Measurements from ENCODE around the gene CD247.

The CD247 gene

GRCh38 chr1:167440776-167441175 lies 77.6 kb downstream of the CD247 start:
- no peak overlapping the region for H3K4me3 ChIP-seq (ENCODE audit: insufficient read length, low read depth)
- TF ChIP-seq YY1 (IDR thresholded peaks at IDR 0.05; ENCODE audit: insufficient read depth, insufficient read length), result no peak
- no peak for TF ChIP-seq SUZ12 (IDR thresholded peaks at IDR 0.05; ENCODE audit: extremely low read depth, insufficient read depth, insufficient read length)
- TF ChIP-seq ZNF274 (IDR thresholded peaks at IDR 0.05; ENCODE audit: low read depth, low read length), result no peak
- H3K36me3 ChIP-seq (ENCODE audit: insufficient read depth, insufficient read length, low read length), result no peaks in the 10 kb centered on the region
- H3K27me3 ChIP-seq (ENCODE audit: insufficient read depth, insufficient read length), result peaks cover 3% of the 10 kb centered on the region
- DNase-seq (ENCODE audit: low read depth, low spot score), result no peak
- H3K4me1 ChIP-seq (ENCODE audit: insufficient read depth, insufficient read length), result peaks cover 7% of the 10 kb centered on the region
- no peak overlapping the region for H3K9ac ChIP-seq (ENCODE audit: insufficient read length, low read depth)
- H3K9me3 ChIP-seq (ENCODE audit: insufficient read depth, low read length), result peaks cover 7% of the 10 kb centered on the region

GRCh38 chr1:167440345-167440744 lies 78.0 kb downstream of the CD247 start:
- Histone ChIP-seq H3K4me1 (ENCODE audit: insufficient read depth, insufficient read length) (peaks cover 7% of the 10 kb centered on the region), H3K27me3 (ENCODE audit: insufficient read depth, insufficient read length) (peaks cover 3% of the 10 kb centered on the region), H3K4me3 (ENCODE audit: insufficient read length, low read depth) (no peak overlapping the region), H3K9ac (ENCODE audit: insufficient read length, low read depth) (no peak overlapping the region), H3K9me3 (ENCODE audit: insufficient read depth, low read length) (peaks cover 11% of the 10 kb centered on the region), H3K36me3 (ENCODE audit: insufficient read depth, insufficient read length, low read length) (no peaks in the 10 kb centered on the region)
- TF ChIP-seq ZNF274 (IDR thresholded peaks at IDR 0.05; ENCODE audit: low read depth, low read length) (no peak), YY1 (IDR thresholded peaks at IDR 0.05; ENCODE audit: insufficient read depth, insufficient read length) (no peak), SUZ12 (IDR thresholded peaks at IDR 0.05; ENCODE audit: extremely low read depth, insufficient read depth, insufficient read length) (no peak)
- no peak for DNase-seq (ENCODE audit: low read depth, low spot score)

- peaks cover 7% of the 10 kb centered on the region for H3K4me1 ChIP-seq (ENCODE audit: insufficient read depth, insufficient read length)
- peaks cover 3% of the 10 kb centered on the region for H3K27me3 ChIP-seq (ENCODE audit: insufficient read depth, insufficient read length)
- H3K9me3 ChIP-seq (ENCODE audit: insufficient read depth, low read length), result peaks cover 11% of the 10 kb centered on the region
- TF ChIP-seq SUZ12 (IDR thresholded peaks at IDR 0.05; ENCODE audit: extremely low read depth, insufficient read depth, insufficient read length) (no peak), ZNF274 (IDR thresholded peaks at IDR 0.05; ENCODE audit: low read depth, low read length) (no peak)
- no peak overlapping the region for H3K9ac ChIP-seq (ENCODE audit: insufficient read length, low read depth)
- DNase-seq (ENCODE audit: low read depth, low spot score), result no peak
- no peaks in the 10 kb centered on the region for H3K36me3 ChIP-seq (ENCODE audit: insufficient read depth, insufficient read length, low read length)
- no peak overlapping the region for H3K4me3 ChIP-seq (ENCODE audit: insufficient read length, low read depth)
Measured at GRCh38 chr1:167439301-167439988, 78.9 kb downstream of the CD247 start.

- Histone ChIP-seq H3K4me3 (ENCODE audit: insufficient read length, low read depth) (no peak overlapping the region), H3K4me1 (ENCODE audit: insufficient read depth, insufficient read length) (peaks cover 7% of the 10 kb centered on the region), H3K36me3 (ENCODE audit: insufficient read depth, insufficient read length, low read length) (no peaks in the 10 kb centered on the region), H3K9ac (ENCODE audit: insufficient read length, low read depth) (no peak overlapping the region), H3K9me3 (ENCODE audit: insufficient read depth, low read length) (peaks cover 11% of the 10 kb centered on the region), H3K27me3 (ENCODE audit: insufficient read depth, insufficient read length) (peaks cover 3% of the 10 kb centered on the region)
- DNase-seq (ENCODE audit: low read depth, low spot score), result no peak
- no peak for TF ChIP-seq YY1 (IDR thresholded peaks at IDR 0.05; ENCODE audit: insufficient read depth, insufficient read length)
Measured at GRCh38 chr1:167438171-167439138, 79.9 kb downstream of the CD247 start.

GRCh38 chr1:167435484-167435883 lies 82.8 kb downstream of the CD247 start:
- DNase-seq (ENCODE audit: low read depth, low spot score), result no peak
- H3K9ac ChIP-seq (ENCODE audit: insufficient read length, low read depth), result no peak overlapping the region
- no peaks in the 10 kb centered on the region for H3K36me3 ChIP-seq (ENCODE audit: insufficient read depth, insufficient read length, low read length)
- TF ChIP-seq SUZ12 (IDR thresholded peaks at IDR 0.05; ENCODE audit: extremely low read depth, insufficient read depth, insufficient read length) (no peak), ZNF274 (IDR thresholded peaks at IDR 0.05; ENCODE audit: low read depth, low read length) (no peak), YY1 (IDR thresholded peaks at IDR 0.05; ENCODE audit: insufficient read depth, insufficient read length) (no peak)
- peaks cover under 1% of the 10 kb centered on the region for H3K27me3 ChIP-seq (ENCODE audit: insufficient read depth, insufficient read length)
- H3K9me3 ChIP-seq (ENCODE audit: insufficient read depth, low read length), result peaks cover 11% of the 10 kb centered on the region
- no peak overlapping the region for H3K4me3 ChIP-seq (ENCODE audit: insufficient read length, low read depth)
- peaks cover 3% of the 10 kb centered on the region for H3K4me1 ChIP-seq (ENCODE audit: insufficient read depth, insufficient read length)

GRCh38 chr1:167434306-167434705 lies 84.0 kb downstream of the CD247 start:
- no peak for TF ChIP-seq YY1 (IDR thresholded peaks at IDR 0.05; ENCODE audit: insufficient read depth, insufficient read length)

GRCh38 chr1:167433884-167434283 lies 84.4 kb downstream of the CD247 start:
- DNase-seq (ENCODE audit: low read depth, low spot score), result no peak
- Histone ChIP-seq H3K36me3 (ENCODE audit: insufficient read depth, insufficient read length, low read length) (no peaks in the 10 kb centered on the region), H3K4me1 (ENCODE audit: insufficient read depth, insufficient read length) (peaks cover 3% of the 10 kb centered on the region), H3K9me3 (ENCODE audit: insufficient read depth, low read length) (peaks cover 11% of the 10 kb centered on the region), H3K9ac (ENCODE audit: insufficient read length, low read depth) (no peak overlapping the region), H3K27me3 (ENCODE audit: insufficient read depth, insufficient read length) (no peaks in the 10 kb centered on the region), H3K4me3 (ENCODE audit: insufficient read length, low read depth) (no peak overlapping the region)
- TF ChIP-seq ZNF274 (IDR thresholded peaks at IDR 0.05; ENCODE audit: low read depth, low read length), result no peak
- TF ChIP-seq SUZ12 (IDR thresholded peaks at IDR 0.05; ENCODE audit: extremely low read depth, insufficient read depth, insufficient read length), result no peak

More at GRCh38 chr1:167434306-167434705, 84.0 kb downstream of the CD247 start:
- Histone ChIP-seq H3K4me1 (ENCODE audit: insufficient read depth, insufficient read length) (peaks cover 3% of the 10 kb centered on the region), H3K4me3 (ENCODE audit: insufficient read length, low read depth) (no peak overlapping the region), H3K9ac (ENCODE audit: insufficient read length, low read depth) (no peak overlapping the region), H3K27me3 (ENCODE audit: insufficient read depth, insufficient read length) (no peaks in the 10 kb centered on the region), H3K36me3 (ENCODE audit: insufficient read depth, insufficient read length, low read length) (no peaks in the 10 kb centered on the region), H3K9me3 (ENCODE audit: insufficient read depth, low read length) (peaks cover 11% of the 10 kb centered on the region)
- DNase-seq (ENCODE audit: low read depth, low spot score), result no peak
